Measurements from ENCODE around the gene DYNLT2. TPM values are rescaled to one million over a fixed set of nuclear protein-coding genes. Genes with fewer than 3 reads are reported as not detected.
A peak's percentile ranks its signal among the peaks of the same experiment; 100 is the strongest.

Gene DYNLT2
- total and polyA plus RNA-seq, 7 experiments from 2014 or later, result 0.58 to 4.7 (median 2.9) TPM

DNA sequence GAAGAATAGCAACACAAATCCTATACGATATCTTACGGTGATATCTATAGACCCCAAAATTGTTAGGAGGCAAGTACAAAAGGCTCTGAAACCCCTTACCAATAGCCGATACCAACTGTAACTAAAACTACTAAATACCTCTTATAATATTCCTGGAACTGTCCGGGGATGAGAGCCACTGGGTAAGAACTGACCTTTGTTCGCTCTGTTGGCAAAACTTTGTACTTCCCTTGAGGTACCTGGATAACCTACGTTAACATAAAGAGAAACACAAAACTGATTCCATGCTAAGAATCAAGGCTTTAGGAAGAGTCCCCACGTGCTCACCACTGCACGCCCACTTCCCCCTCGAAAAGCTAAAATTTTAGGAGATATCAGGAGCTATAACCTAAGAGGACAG is 36.8 kb downstream of the DYNLT2 start:
- DNase-seq (no peak), ATAC-seq (no peak)
- Histone ChIP-seq H3K27ac (ENCODE audit: low read depth, low read length) (no peak overlapping the region), H3K4me3 (ENCODE audit: low read length) (no peak overlapping the region), H3K36me3 (ENCODE audit: control insufficient read depth in 2 of 3, insufficient read depth in 3 of 3, low read length in 3 of 3) (peaks cover 8 to 63% (median 24%) of the 10 kb centered on the region in 3 experiments), H3K9me3 (ENCODE audit: control insufficient read depth in 2 of 3, low read length in 3 of 3) (no peaks in the 10 kb centered on the region), H3K27me3 (ENCODE audit: control insufficient read depth in 2 of 2, insufficient read depth in 2 of 2, low read length in 2 of 2) (no peaks in the 10 kb centered on the region), H3K4me1 (ENCODE audit: control insufficient read depth in 2 of 2, insufficient read depth in 2 of 2, low read length in 2 of 2) (no peaks in the 10 kb centered on the region)
- no peaks in the 10 kb centered on the region for H3K27me3 Mint-ChIP-seq
- H3K4me3 Mint-ChIP-seq, result no peak overlapping the region
- POLR2A ChIA-PET, result interaction anchor here (0.6 to 16.5 kb wide), 3 partner anchors 10 to 869 kb away, joined by 3 to 307 read pairs (median 4); partner anchors contain the start of genes C6orf120 and WDR27
- peaks cover 10 to 43% (median 24%) of the 10 kb centered on the region in 7 donors for H3K4me1 Mint-ChIP-seq
- no peaks in the 10 kb centered on the region for H3K9me3 Mint-ChIP-seq
- intact Hi-C loops (cut with micrococcal nuclease), result no loop called here
- H3K27ac Mint-ChIP-seq, result peak overlapping the region in 3 of 9 donors; percentile 17 to 34 (median 19)
- H3K36me3 Mint-ChIP-seq, result peaks cover 0 to 47% (median 12%) of the 10 kb centered on the region in 5 donors
- CTCF ChIA-PET, result interaction anchor here (0.6 kb wide), 1 partner anchor 65 kb away, joined by 3 read pairs; no protein-coding TSS in a partner anchor

- Mint-ChIP-seq H3K4me3 (no peak overlapping the region), H3K9me3 (no peaks in the 10 kb centered on the region), H3K4me1 (peaks cover 6 to 40% (median 20%) of the 10 kb centered on the region in 7 donors), H3K36me3 (peaks cover 0 to 44% (median 12%) of the 10 kb centered on the region in 5 donors), H3K27ac (no peak overlapping the region), H3K27me3 (no peaks in the 10 kb centered on the region)
- CTCF ChIA-PET, result no interaction called here
- peaks cover 8 to 68% (median 24%) of the 10 kb centered on the region in 3 experiments for H3K36me3 ChIP-seq (ENCODE audit: control insufficient read depth in 2 of 3, insufficient read depth in 3 of 3, low read length in 3 of 3)
- POLR2A ChIA-PET, result interaction anchor here (1.1 to 16.5 kb wide), 3 partner anchors 8 to 870 kb away, joined by 3 to 307 read pairs (median 4); partner anchors contain the start of genes C6orf120 and WDR27
- no peaks in the 10 kb centered on the region for H3K4me1 ChIP-seq (ENCODE audit: control insufficient read depth in 2 of 2, insufficient read depth in 2 of 2, low read length in 2 of 2)
- H3K4me3 ChIP-seq (ENCODE audit: low read length), result no peak overlapping the region
- ATAC-seq, result no peak
- no peak overlapping the region for H3K27ac ChIP-seq (ENCODE audit: low read depth, low read length)
- no peaks in the 10 kb centered on the region for H3K27me3 ChIP-seq (ENCODE audit: control insufficient read depth in 2 of 2, insufficient read depth in 2 of 2, low read length in 2 of 2)
- DNase-seq, result no peak
- H3K9me3 ChIP-seq (ENCODE audit: control insufficient read depth in 2 of 3, low read length in 3 of 3), result no peaks in the 10 kb centered on the region
- intact Hi-C loops (cut with micrococcal nuclease), result no loop called here
Measured at GRCh38 chr6:169714178-169714577, 37.2 kb downstream of the DYNLT2 start.

- peaks cover 0 to 26% (median 16%) of the 10 kb centered on the region in 5 donors for H3K36me3 Mint-ChIP-seq
- H3K4me3 Mint-ChIP-seq, result no peak overlapping the region
- peaks cover 8 to 53% (median 8%) of the 10 kb centered on the region in 3 experiments for H3K36me3 ChIP-seq (ENCODE audit: control insufficient read depth in 2 of 3, insufficient read depth in 3 of 3, low read length in 3 of 3)
- POLR2A ChIA-PET, result interaction anchor here (15.5 to 16.5 kb wide), 2 partner anchors 5 to 8 kb away, joined by 307 read pairs; partner anchors contain the start of genes C6orf120, PHF10 and WDR27
- peak overlapping the region in 6 of 9 donors; percentile 38 to 84 (median 56) for H3K27ac Mint-ChIP-seq
- peaks cover 0 to under 1% of the 10 kb centered on the region in 2 donors for H3K4me1 ChIP-seq (ENCODE audit: control insufficient read depth in 2 of 2, insufficient read depth in 2 of 2, low read length in 2 of 2)
- H3K27me3 ChIP-seq (ENCODE audit: control insufficient read depth in 2 of 2, insufficient read depth in 2 of 2, low read length in 2 of 2), result no peaks in the 10 kb centered on the region
- no peaks in the 10 kb centered on the region for H3K9me3 ChIP-seq (ENCODE audit: control insufficient read depth in 2 of 3, low read length in 3 of 3)
- no peaks in the 10 kb centered on the region for H3K9me3 Mint-ChIP-seq
- intact Hi-C loops (cut with micrococcal nuclease), result no loop called here
- CTCF ChIA-PET, result no interaction called here
- no peak for ATAC-seq
- no peak overlapping the region for H3K4me3 ChIP-seq (ENCODE audit: low read length)
- no peak overlapping the region for H3K27ac ChIP-seq (ENCODE audit: low read depth, low read length)
- no peaks in the 10 kb centered on the region for H3K27me3 Mint-ChIP-seq
- H3K4me1 Mint-ChIP-seq, result peaks cover 16 to 49% (median 28%) of the 10 kb centered on the region in 7 donors
- no peak for DNase-seq
Measured at GRCh38 chr6:169710009-169710408, 41.4 kb downstream of the DYNLT2 start.

DNA sequence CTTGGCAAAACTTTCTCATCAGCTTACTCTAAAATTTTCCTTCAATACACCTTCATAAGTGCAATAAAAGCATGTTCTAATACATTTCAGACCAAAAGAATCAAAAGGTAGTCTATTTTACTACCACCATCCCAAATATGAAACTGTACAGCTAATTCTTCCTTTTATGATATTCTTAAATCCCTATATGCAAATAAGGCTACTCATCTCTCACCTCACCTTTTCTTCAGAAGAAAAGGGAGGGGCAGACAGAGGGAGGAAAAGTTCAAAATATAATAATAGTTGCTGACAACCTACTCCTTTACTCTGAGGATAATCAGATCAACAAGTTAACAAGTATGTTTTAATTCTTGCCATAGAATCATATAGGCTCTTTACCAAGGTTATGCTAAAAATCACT is 42.1 kb downstream of the DYNLT2 start:
- Mint-ChIP-seq H3K36me3 (peaks cover 0 to 20% (median 12%) of the 10 kb centered on the region in 5 donors), H3K4me3 (no peak overlapping the region), H3K9me3 (no peaks in the 10 kb centered on the region), H3K4me1 (peaks cover 19 to 55% (median 34%) of the 10 kb centered on the region in 7 donors), H3K27ac (peak overlapping the region in 3 of 9 donors; percentile 55 to 84 (median 78)), H3K27me3 (no peaks in the 10 kb centered on the region)
- no peak for DNase-seq
- intact Hi-C loops (cut with micrococcal nuclease), result no loop called here
- H3K4me3 ChIP-seq (ENCODE audit: low read length), result no peak overlapping the region
- peaks cover 8 to 49% (median 9%) of the 10 kb centered on the region in 3 experiments for H3K36me3 ChIP-seq (ENCODE audit: control insufficient read depth in 2 of 3, insufficient read depth in 3 of 3, low read length in 3 of 3)
- no peak for ATAC-seq
- peaks cover 1 to 8% of the 10 kb centered on the region in 2 donors for H3K4me1 ChIP-seq (ENCODE audit: control insufficient read depth in 2 of 2, insufficient read depth in 2 of 2, low read length in 2 of 2)
- ChIA-PET CTCF (no interaction called here), POLR2A (interaction anchor here (0.9 to 16.5 kb wide), 3 partner anchors 4 to 563 kb away, joined by 3 to 307 read pairs (median 307); partner anchors contain the start of genes C6orf120, PHF10 and WDR27)
- H3K9me3 ChIP-seq (ENCODE audit: control insufficient read depth in 2 of 3, low read length in 3 of 3), result no peaks in the 10 kb centered on the region
- H3K27me3 ChIP-seq (ENCODE audit: control insufficient read depth in 2 of 2, insufficient read depth in 2 of 2, low read length in 2 of 2), result no peaks in the 10 kb centered on the region
- peak overlapping the region; percentile 37 for H3K27ac ChIP-seq (ENCODE audit: low read depth, low read length)

DNA sequence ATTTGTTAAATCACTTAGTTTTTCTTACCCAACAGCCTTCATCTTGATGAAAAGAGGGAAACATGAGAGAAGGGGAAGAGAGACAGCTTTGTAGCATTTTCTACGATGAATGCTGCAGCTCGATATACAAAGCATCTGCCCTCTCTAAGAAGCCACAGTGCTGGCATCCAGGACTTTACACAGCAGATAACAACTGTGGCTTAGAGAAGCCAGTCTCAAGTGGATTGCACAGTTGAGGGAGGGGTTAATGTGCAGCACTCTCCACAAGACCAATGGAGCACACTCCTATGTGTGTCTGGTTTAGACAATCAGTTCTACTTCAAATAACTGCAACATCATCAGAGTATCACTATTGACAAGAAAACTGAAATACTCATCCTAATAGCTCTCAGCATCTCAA is 43.6 kb downstream of the DYNLT2 start:
- POLR2A ChIA-PET, result interaction anchor here (0.5 to 15.5 kb wide), 5 partner anchors 8 to 382 kb away, joined by 3 to 307 read pairs (median 3); partner anchors contain the start of genes DYNLT2, ERMARD and PHF10
- peaks cover 8 to 42% (median 13%) of the 10 kb centered on the region in 3 experiments for H3K36me3 ChIP-seq (ENCODE audit: control insufficient read depth in 2 of 3, insufficient read depth in 3 of 3, low read length in 3 of 3)
- DNase-seq, result no peak
- H3K27me3 ChIP-seq (ENCODE audit: control insufficient read depth in 2 of 2, insufficient read depth in 2 of 2, low read length in 2 of 2), result no peaks in the 10 kb centered on the region
- H3K4me3 ChIP-seq (ENCODE audit: low read length), result no peak overlapping the region
- peaks cover 31 to 68% (median 46%) of the 10 kb centered on the region in 7 donors for H3K4me1 Mint-ChIP-seq
- peaks cover 15 to 23% of the 10 kb centered on the region in 2 donors for H3K4me1 ChIP-seq (ENCODE audit: control insufficient read depth in 2 of 2, insufficient read depth in 2 of 2, low read length in 2 of 2)
- no peak overlapping the region for H3K4me3 Mint-ChIP-seq
- intact Hi-C loops (cut with micrococcal nuclease), result no loop called here
- no peaks in the 10 kb centered on the region for H3K27me3 Mint-ChIP-seq
- peak overlapping the region; percentile 3 for H3K27ac ChIP-seq (ENCODE audit: low read depth, low read length)
- H3K36me3 Mint-ChIP-seq, result peaks cover 0 to 15% (median 13%) of the 10 kb centered on the region in 5 donors
- H3K9me3 Mint-ChIP-seq, result no peaks in the 10 kb centered on the region
- H3K9me3 ChIP-seq (ENCODE audit: control insufficient read depth in 2 of 3, low read length in 3 of 3), result no peaks in the 10 kb centered on the region
- ATAC-seq, result no peak
- H3K27ac Mint-ChIP-seq, result peak overlapping the region in 7 of 9 donors; percentile 29 to 78 (median 62)
- CTCF ChIA-PET, result interaction anchor here (0.9 kb wide), 1 partner anchor 14 kb away, joined by 3 read pairs; no protein-coding TSS in a partner anchor

DNA sequence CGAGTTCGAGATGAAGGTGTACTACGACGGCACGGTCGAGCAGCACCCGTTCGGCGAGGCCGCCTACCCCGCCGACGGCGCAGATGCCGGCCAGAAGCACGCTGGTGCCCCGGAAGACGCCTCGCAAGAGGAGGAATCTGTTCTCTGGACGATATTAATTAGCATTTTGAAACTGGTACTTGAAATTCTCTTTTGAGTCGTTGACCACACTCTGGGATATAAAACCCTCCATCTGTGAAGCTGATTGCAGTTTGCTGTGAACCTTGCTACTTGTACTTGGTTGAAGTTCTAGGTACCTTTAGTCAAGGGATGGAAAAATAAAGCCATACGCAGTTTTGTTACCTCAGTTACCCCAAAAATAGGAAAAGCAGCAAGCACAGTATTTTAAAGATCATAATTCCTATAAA is 48.5 kb downstream of the DYNLT2 start:
- Histone ChIP-seq H3K36me3 (ENCODE audit: control insufficient read depth in 2 of 3, insufficient read depth in 3 of 3, low read length in 3 of 3) (peaks cover 0 to 21% (median 4%) of the 10 kb centered on the region in 3 experiments), H3K4me3 (ENCODE audit: low read length) (peak overlapping the region; percentile 95), H3K4me1 (ENCODE audit: control insufficient read depth in 2 of 2, insufficient read depth in 2 of 2, low read length in 2 of 2) (peaks cover 22 to 36% of the 10 kb centered on the region in 2 donors), H3K27me3 (ENCODE audit: control insufficient read depth in 2 of 2, insufficient read depth in 2 of 2, low read length in 2 of 2) (no peaks in the 10 kb centered on the region), H3K9me3 (ENCODE audit: control insufficient read depth in 2 of 3, low read length in 3 of 3) (no peaks in the 10 kb centered on the region), H3K27ac (ENCODE audit: low read depth, low read length) (peak overlapping the region; percentile 98)
- H3K4me1 Mint-ChIP-seq, result peaks cover 31 to 72% (median 61%) of the 10 kb centered on the region in 7 donors
- H3K4me3 Mint-ChIP-seq, result peak overlapping the region; percentile 82 to 94 (median 90)
- peaks cover 0 to 14% (median 0%) of the 10 kb centered on the region in 5 donors for H3K36me3 Mint-ChIP-seq
- no peak for DNase-seq
- ATAC-seq, result no peak
- CTCF ChIA-PET, result interaction anchor here (2.2 kb wide), 1 partner anchor 19 kb away, joined by 6 read pairs; no protein-coding TSS in a partner anchor
- H3K27me3 Mint-ChIP-seq, result no peaks in the 10 kb centered on the region
- H3K9me3 Mint-ChIP-seq, result no peaks in the 10 kb centered on the region
- intact Hi-C loops (cut with micrococcal nuclease), result loop anchor here (1.0 to 5.0 kb wide), 9 partner anchors 20 to 881 kb away; partner anchors contain the start of genes DYNLT2 (in 2 of the 2), ERMARD (in 2 of the 2), FAM120B (in 2 of the 2) and PDCD2 (in 2 of the 2)
- peak overlapping the region; percentile 82 to 96 (median 93) for H3K27ac Mint-ChIP-seq
- POLR2A ChIA-PET, result interaction anchor here (0.8 to 15.5 kb wide), 7 partner anchors 15 to 881 kb away, joined by 3 to 307 read pairs (median 12); partner anchors contain the start of genes DYNLT2, ERMARD, PDCD2 and PHF10

Measured in naive thymus-derived CD4-positive, alpha-beta T cell (primary cell).